HCT116 (cell line): ENCODE results near the gene C9orf85. TPM values are rescaled to one million over a fixed set of nuclear protein-coding genes. Genes with fewer than 3 reads are reported as not detected.

Source experiments
- ATAC-seq: fragments of 200-7000 bp; cut with Tn5 transposase; 2 replicates; pipeline ENCODE4 v1.9.1; 2020; ENCODE audit warnings: mild to moderate bottlenecking, moderate library complexity
- BruUV-seq: library from RNA; stranded (reverse); fragments of 400-500 nt; replicated peaks from 2 replicates; lab custom pipeline; 2021; lab: Mats Ljungman, UMichigan
- CTCF ChIA-PET: fragments of 300-600 bp; sonication (Branson Sonifier 250); formaldehyde crosslinking; loops from one replicate; lab custom pipeline; 2021; ENCODE audit warnings: antibody characterized with exemption; lab: Charles Lee
- POLR2A ChIA-PET: fragments of 300-600, 350-600 bp; sonication (Branson Sonifier 250); formaldehyde crosslinking; loops from one replicate; lab custom pipeline; 2021; ENCODE audit warnings: antibody characterized with exemption; lab: Charles Lee
- RAD21 ChIA-PET, 2 experiments: fragments of 300-600 bp; sonication (Branson Sonifier 250); formaldehyde crosslinking; loops; one replicate each; lab custom pipeline; 2023; ENCODE audit warnings: low total read pairs in 2 of 2; ENCODE audit not compliant: uncharacterized antibody in 2 of 2, unreplicated experiment in 2 of 2, low non-redundant PET in 1 of 2; lab: Charles Lee
- DNase-seq: peaks from one replicate; pipeline ENCODE4 v3.0.0-alpha.2; 2010; ENCODE audit warnings: low read depth, low spot score
- H2AFZ ChIP-seq: fragments of 200-600 bp; shearing (Covaris generic), sonication (generic); 2 replicates; pipeline ENCODE4 v1.6.1; 2017; ENCODE audit warnings: low read depth, mixed run types, mixed read lengths, antibody characterized with exemption, low read length; ENCODE audit not compliant: poor library complexity, severe bottlenecking
- H3K27ac ChIP-seq: 2 replicates; pipeline ENCODE4 v1.5.1; 2012; ENCODE audit warnings: low read depth, low read length
- H3K27me3 ChIP-seq: fragments of 200-600 bp; sonication (generic); 2 replicates; pipeline ENCODE4 v1.6.1; 2016; ENCODE audit warnings: mixed run types, low read length, mixed read lengths; ENCODE audit not compliant: insufficient read depth
- H3K36me3 ChIP-seq, 2 experiments: fragments of 200-500 bp in 1 of 2; fragments of 200-600 bp in 1 of 2; sonication (Bioruptor generic) in 1 of 2; sonication (generic) in 1 of 2; 2 replicates each; pipeline versions ENCODE4 v1.5.1 to v1.6.1; 2014 to 2016; ENCODE audit warnings: low read length in 2 of 2, inconsistent platforms in 1 of 2, mixed read lengths in 1 of 2, mixed run types in 1 of 2; ENCODE audit not compliant: insufficient read depth in 2 of 2, control insufficient read depth in 1 of 2
- H3K4me1 ChIP-seq, 2 experiments: fragments of 200-600 bp in 1 of 2; sonication (generic) in 1 of 2; 2 replicates each; pipeline versions ENCODE4 v1.5.1 to v1.6.1; 2012 to 2017; ENCODE audit warnings: low read length in 2 of 2, inconsistent platforms in 1 of 2, mild to moderate bottlenecking in 1 of 2, mixed read lengths in 1 of 2, mixed run types in 1 of 2, moderate library complexity in 1 of 2; ENCODE audit not compliant: insufficient read depth in 2 of 2, control insufficient read depth in 1 of 2
- H3K4me2 ChIP-seq: fragments of 200-600 bp; sonication (generic); 2 replicates; pipeline ENCODE4 v1.6.1; 2017; ENCODE audit warnings: mixed run types, low read length, mixed read lengths
- H3K4me3 ChIP-seq, 2 experiments: fragments of 200-600 bp in 1 of 2; sonication (generic) in 1 of 2; replicated peaks in 1 of 2; 2 replicates each; pipeline ENCODE4 v1.5.1; 2011 to 2016; ENCODE audit warnings: low read length in 2 of 2, control low read depth in 1 of 2, low read depth in 1 of 2, mild to moderate bottlenecking in 1 of 2, mixed read lengths in 1 of 2, mixed run types in 1 of 2
- H3K79me2 ChIP-seq: fragments of 200-600 bp; sonication (generic); 2 replicates; pipeline ENCODE4 v1.6.1; 2017; ENCODE audit warnings: mild to moderate bottlenecking, mixed run types, low read length, moderate library complexity, mixed read lengths; ENCODE audit not compliant: insufficient read depth
- H3K9ac ChIP-seq: fragments of 200-600 bp; sonication (generic); 2 replicates; pipeline ENCODE4 v1.6.1; 2016; ENCODE audit warnings: low read length, mixed read lengths
- H3K9me2 ChIP-seq: fragments of 200-600 bp; sonication (generic), shearing (Covaris generic); 2 replicates; pipeline ENCODE4 v1.6.1; 2017; ENCODE audit warnings: mixed run types, mild to moderate bottlenecking, moderate library complexity; ENCODE audit not compliant: insufficient read depth
- H3K9me3 ChIP-seq, 2 experiments: fragments of 200-500 bp in 1 of 2; fragments of 200-600 bp in 1 of 2; sonication (Bioruptor generic) in 1 of 2; sonication (generic) in 1 of 2; 2 replicates each; pipeline ENCODE4 v1.6.1; 2014 to 2017; ENCODE audit warnings: low read length in 2 of 2, mixed read lengths in 2 of 2, inconsistent platforms in 1 of 2, low read depth in 1 of 2, mild to moderate bottlenecking in 1 of 2, mixed run types in 1 of 2, moderate library complexity in 1 of 2; ENCODE audit not compliant: control insufficient read depth in 1 of 2, insufficient read depth in 1 of 2
- H4K20me1 ChIP-seq: fragments of 200-600 bp; sonication (generic), shearing (Covaris generic); 2 replicates; pipeline ENCODE4 v1.6.1; 2017; ENCODE audit warnings: mixed run types, mild to moderate bottlenecking, moderate library complexity; ENCODE audit not compliant: insufficient read depth
- CBX3 ChIP-seq: IDR thresholded peaks from 2 replicates; pipeline ENCODE4 v1.6.1; 2012; ENCODE audit warnings: low read depth
- CEBPB ChIP-seq: IDR thresholded peaks from 2 replicates; pipeline ENCODE4 v1.6.1; 2012; ENCODE audit warnings: low read depth
- ELF1 ChIP-seq: IDR thresholded peaks from 2 replicates; pipeline ENCODE4 v1.6.1; 2012; ENCODE audit warnings: low read depth, borderline replicate concordance
- EZH2phosphoT487 ChIP-seq: fragments of 200-600 bp; IDR thresholded peaks from 2 replicates; pipeline ENCODE4 v1.6.1; 2018; ENCODE audit warnings: antibody characterized with exemption, borderline replicate concordance
- FOSL1 ChIP-seq: IDR thresholded peaks from 2 replicates; pipeline ENCODE4 v1.6.1; 2012; ENCODE audit warnings: low read depth
- JUND ChIP-seq: IDR thresholded peaks from 2 replicates; pipeline ENCODE4 v1.6.1; 2012
- POLR2AphosphoS5 ChIP-seq: IDR thresholded peaks from 2 replicates; pipeline ENCODE4 v1.6.1; 2011; ENCODE audit warnings: mild to moderate bottlenecking, low read depth, low read length, moderate library complexity
- RAD21 ChIP-seq: IDR thresholded peaks from 2 replicates; pipeline ENCODE4 v1.6.1; 2012; ENCODE audit warnings: low read depth, mild to moderate bottlenecking
- SIN3A ChIP-seq: IDR thresholded peaks from 2 replicates; pipeline ENCODE4 v1.6.1; 2012; ENCODE audit warnings: low read depth
- YY1 ChIP-seq: IDR thresholded peaks from 2 replicates; pipeline ENCODE4 v1.6.1; 2011; ENCODE audit warnings: low read length, low read depth, moderate library complexity, mild to moderate bottlenecking; ENCODE audit not compliant: insufficient replicate concordance; ENCODE audit errors: extremely low read depth
- ZFX ChIP-seq: fragments of 450-650 bp; IDR thresholded peaks from 2 replicates; pipeline ENCODE4 v1.6.1; 2017
- ZNF274 ChIP-seq: fragments of 200-500 bp; sonication (Bioruptor generic); IDR thresholded peaks from 2 replicates; pipeline ENCODE4 v1.6.1; 2014; ENCODE audit warnings: mild to moderate bottlenecking, low read depth, low read length, inconsistent platforms
- intact Hi-C: fragments of 100-400 bp; cut with micrococcal nuclease; formaldehyde crosslinking; loops from 2 replicates; pipeline ENCODE4 v1.10.0; 2022
- total RNA-seq: library from RNA; stranded (reverse); gene quantifications from one replicate; pipeline ENCODE4 v1.2.1, GENCODE V29; 2021; ENCODE audit not compliant: unreplicated experiment
- TF ChIP-seq, protein P1 (sequence below): IDR thresholded peaks from 2 replicates; pipeline ENCODE4 v1.6.1; 2012
- TF ChIP-seq, protein P2 (sequence below): IDR thresholded peaks from 2 replicates; pipeline ENCODE4 v1.6.1; 2012; ENCODE audit warnings: low read depth

Gene C9orf85
- total RNA-seq, 1 experiment from 2014 or later: 12.4 TPM

DNA sequence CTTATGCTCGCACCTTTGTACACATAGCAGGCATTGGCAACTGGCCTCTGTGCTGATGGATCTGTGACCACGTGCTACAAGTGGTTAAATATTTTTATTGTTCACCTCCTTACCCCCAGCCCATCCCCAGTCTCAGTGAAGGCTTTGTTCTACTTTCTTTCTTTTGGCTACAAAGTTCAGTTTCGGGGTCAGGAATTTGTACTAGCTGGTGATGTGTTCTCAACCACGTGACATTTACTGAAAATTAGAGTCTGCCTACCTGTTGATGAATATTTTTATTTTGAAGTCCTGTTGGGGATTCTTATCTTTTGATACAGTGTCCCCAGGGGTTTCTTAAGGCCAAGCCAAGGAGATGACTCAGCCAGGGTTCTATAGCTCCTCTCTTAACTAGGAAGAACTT, 101.2 kb downstream of the C9orf85 start:
- no peak for ATAC-seq
- Histone ChIP-seq H3K9me2 (no peaks in the 10 kb centered on the region), H3K4me2 (no peak overlapping the region), H3K79me2 (no peaks in the 10 kb centered on the region), H2AFZ (no peak overlapping the region), H3K4me3 (no peak overlapping the region), H3K9ac (no peak overlapping the region), H3K27me3 (no peaks in the 10 kb centered on the region), H3K27ac (no peak overlapping the region), H3K36me3 (no peaks in the 10 kb centered on the region), H4K20me1 (no peaks in the 10 kb centered on the region), H3K9me3 (no peaks in the 10 kb centered on the region), H3K4me1 (peaks cover 3 to 10% of the 10 kb centered on the region in 2 experiments; a peak in 2 of 4 replicates)
- ChIA-PET CTCF (interaction anchor here (1.7 kb wide), 1 partner anchor 12 kb away, joined by 5 read pairs; no protein-coding TSS in a partner anchor), POLR2A (no interaction called here), RAD21 (no interaction called here)
- TF ChIP-seq ZFX: no peak
- no peak for TF ChIP-seq YY1
- TF ChIP-seq, protein P1, sequence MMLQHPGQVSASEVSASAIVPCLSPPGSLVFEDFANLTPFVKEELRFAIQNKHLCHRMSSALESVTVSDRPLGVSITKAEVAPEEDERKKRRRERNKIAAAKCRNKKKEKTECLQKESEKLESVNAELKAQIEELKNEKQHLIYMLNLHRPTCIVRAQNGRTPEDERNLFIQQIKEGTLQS: no peak
- TF ChIP-seq FOSL1: no peak
- no peak for TF ChIP-seq RAD21
- TF ChIP-seq ELF1: no peak
- no TSS peak for BruUV-seq
- DNase-seq: no peak
- intact Hi-C loops: no loop called here

DNA sequence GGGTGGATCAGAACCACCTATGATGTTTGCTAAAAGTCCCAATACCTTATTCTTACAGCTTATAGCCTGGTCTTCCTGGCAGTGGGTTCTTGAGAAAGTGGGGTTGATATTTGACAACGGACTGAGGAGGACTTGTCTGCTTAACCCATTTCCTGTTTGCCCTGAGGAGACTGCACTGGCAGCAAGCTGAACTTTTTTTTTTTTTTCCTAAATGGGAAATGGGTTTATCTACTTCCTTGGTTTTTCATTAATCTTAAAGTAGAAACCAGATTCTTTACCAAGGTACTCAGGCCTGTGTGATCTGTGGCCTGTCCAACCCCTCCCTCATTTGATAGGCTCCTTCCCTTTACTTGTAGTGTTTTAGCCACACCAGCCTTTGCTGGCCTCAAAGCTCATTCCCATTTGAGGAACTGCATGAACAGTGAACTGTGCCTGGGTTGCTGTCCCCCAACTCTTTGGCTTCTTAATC, 101.9 kb downstream of the C9orf85 start:
- Histone ChIP-seq H3K9me3 (no peaks in the 10 kb centered on the region), H3K4me3 (no peak overlapping the region), H3K36me3 (no peaks in the 10 kb centered on the region), H3K4me2 (no peak overlapping the region), H3K27ac (no peak overlapping the region), H3K9me2 (no peaks in the 10 kb centered on the region), H3K4me1 (peaks cover 3 to 10% of the 10 kb centered on the region in 2 experiments; a peak in 2 of 4 replicates), H3K27me3 (no peaks in the 10 kb centered on the region), H3K79me2 (no peaks in the 10 kb centered on the region), H4K20me1 (no peaks in the 10 kb centered on the region), H3K9ac (no peak overlapping the region), H2AFZ (no peak overlapping the region)
- DNase-seq (no peak), ATAC-seq (no peak)
- no TSS peak for BruUV-seq
- intact Hi-C loops: no loop called here
- ChIA-PET CTCF (interaction anchor here (1.7 kb wide), 1 partner anchor 12 kb away, joined by 5 read pairs; no protein-coding TSS in a partner anchor), POLR2A (no interaction called here), RAD21 (no interaction called here)
- TF ChIP-seq CBX3: no peak
- TF ChIP-seq SIN3A: no peak
- TF ChIP-seq ZNF274: no peak
- no peak for TF ChIP-seq FOSL1
- no peak for TF ChIP-seq JUND
- TF ChIP-seq, protein P2, sequence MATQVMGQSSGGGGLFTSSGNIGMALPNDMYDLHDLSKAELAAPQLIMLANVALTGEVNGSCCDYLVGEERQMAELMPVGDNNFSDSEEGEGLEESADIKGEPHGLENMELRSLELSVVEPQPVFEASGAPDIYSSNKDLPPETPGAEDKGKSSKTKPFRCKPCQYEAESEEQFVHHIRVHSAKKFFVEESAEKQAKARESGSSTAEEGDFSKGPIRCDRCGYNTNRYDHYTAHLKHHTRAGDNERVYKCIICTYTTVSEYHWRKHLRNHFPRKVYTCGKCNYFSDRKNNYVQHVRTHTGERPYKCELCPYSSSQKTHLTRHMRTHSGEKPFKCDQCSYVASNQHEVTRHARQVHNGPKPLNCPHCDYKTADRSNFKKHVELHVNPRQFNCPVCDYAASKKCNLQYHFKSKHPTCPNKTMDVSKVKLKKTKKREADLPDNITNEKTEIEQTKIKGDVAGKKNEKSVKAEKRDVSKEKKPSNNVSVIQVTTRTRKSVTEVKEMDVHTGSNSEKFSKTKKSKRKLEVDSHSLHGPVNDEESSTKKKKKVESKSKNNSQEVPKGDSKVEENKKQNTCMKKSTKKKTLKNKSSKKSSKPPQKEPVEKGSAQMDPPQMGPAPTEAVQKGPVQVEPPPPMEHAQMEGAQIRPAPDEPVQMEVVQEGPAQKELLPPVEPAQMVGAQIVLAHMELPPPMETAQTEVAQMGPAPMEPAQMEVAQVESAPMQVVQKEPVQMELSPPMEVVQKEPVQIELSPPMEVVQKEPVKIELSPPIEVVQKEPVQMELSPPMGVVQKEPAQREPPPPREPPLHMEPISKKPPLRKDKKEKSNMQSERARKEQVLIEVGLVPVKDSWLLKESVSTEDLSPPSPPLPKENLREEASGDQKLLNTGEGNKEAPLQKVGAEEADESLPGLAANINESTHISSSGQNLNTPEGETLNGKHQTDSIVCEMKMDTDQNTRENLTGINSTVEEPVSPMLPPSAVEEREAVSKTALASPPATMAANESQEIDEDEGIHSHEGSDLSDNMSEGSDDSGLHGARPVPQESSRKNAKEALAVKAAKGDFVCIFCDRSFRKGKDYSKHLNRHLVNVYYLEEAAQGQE: no peak
- no peak for TF ChIP-seq EZH2phosphoT487
- TF ChIP-seq CEBPB: no peak
- TF ChIP-seq POLR2AphosphoS5: no peak
- TF ChIP-seq, protein P1: no peak
